Activated CD8-positive, alpha-beta memory T cell treated with anti-CD3 and anti-CD28 coated beads, Interleukin-2, amount 10 ng/mL, durations not matched to agents 7 days and 5 days (primary cell): ENCODE results near the gene DNAH17. TPM values are rescaled to one million over a fixed set of nuclear protein-coding genes. Genes with fewer than 3 reads are reported as not detected.

Source experiments
- ATAC-seq: fragments of 150-1000 bp; cut with Tn5 transposase; one replicate; pipeline ENCODE4 v1.10.0; 2021; ENCODE audit warnings: moderate library complexity
- CTCF ChIA-PET: fragments of 350-600 bp; sonication (Branson Sonifier 250); formaldehyde crosslinking; loops from one replicate; lab custom pipeline; 2021; ENCODE audit warnings: antibody characterized with exemption; lab: Charles Lee
- DNase-seq: peaks from one replicate; pipeline ENCODE4 v3.0.0-alpha.2; 2020
- H3K27ac Mint-ChIP-seq: one replicate; pipeline ENCODE4 v1.8.0; 2021; ENCODE audit warnings: mild to moderate bottlenecking, mixed read lengths
- H3K27me3 Mint-ChIP-seq: one replicate; pipeline ENCODE4 v1.8.0; 2021; ENCODE audit warnings: mixed read lengths
- H3K36me3 Mint-ChIP-seq: one replicate; pipeline ENCODE4 v1.8.0; 2021; ENCODE audit warnings: mild to moderate bottlenecking, mixed read lengths
- H3K4me1 Mint-ChIP-seq: one replicate; pipeline ENCODE4 v1.8.0; 2021; ENCODE audit warnings: mixed read lengths
- H3K4me3 Mint-ChIP-seq: one replicate; pipeline ENCODE4 v1.8.0; 2021; ENCODE audit warnings: mild to moderate bottlenecking, moderate library complexity, mixed read lengths
- H3K9me3 Mint-ChIP-seq: one replicate; pipeline ENCODE4 v1.8.0; 2022; ENCODE audit warnings: low read depth, mixed read lengths
- total RNA-seq, 2 experiments: library from RNA; stranded (reverse); gene quantifications; one replicate each; pipeline ENCODE4 v1.2.3, GENCODE V29; 2021

Gene DNAH17
- total RNA-seq, 2 experiments from 2014 or later: 0.26 TPM; not detected in 1

- Mint-ChIP-seq H3K4me3 (no peak overlapping the region), H3K4me1 (no peaks in the 10 kb centered on the region), H3K27ac (no peak overlapping the region), H3K9me3 (no peaks in the 10 kb centered on the region), H3K36me3 (no peaks in the 10 kb centered on the region), H3K27me3 (no peaks in the 10 kb centered on the region)
- no peak for ATAC-seq
- no peak for DNase-seq
- CTCF ChIA-PET: no interaction called here
These were observed 83.1 kb downstream of the DNAH17 start for GRCh38 chr17:78493853-78494695.

- CTCF ChIA-PET: no interaction called here
- ATAC-seq: no peak
These were observed 83.7 kb downstream of the DNAH17 start for GRCh38 chr17:78493450-78493849.

GRCh38 chr17:78492116-78492799 lies 84.9 kb downstream of the DNAH17 start:
- H3K27me3 Mint-ChIP-seq: no peaks in the 10 kb centered on the region
- no peaks in the 10 kb centered on the region for H3K36me3 Mint-ChIP-seq
- H3K9me3 Mint-ChIP-seq: no peaks in the 10 kb centered on the region
- CTCF ChIA-PET: interaction anchor here (1.4 kb wide), 1 partner anchor 374 kb away, joined by 3 read pairs; no protein-coding TSS in a partner anchor
- no peak overlapping the region for H3K27ac Mint-ChIP-seq
- no peaks in the 10 kb centered on the region for H3K4me1 Mint-ChIP-seq
- no peak overlapping the region for H3K4me3 Mint-ChIP-seq
- ATAC-seq: no peak
- DNase-seq: no peak

More at GRCh38 chr17:78493450-78493849, 83.7 kb downstream of the DNAH17 start:
- no peaks in the 10 kb centered on the region for H3K36me3 Mint-ChIP-seq
- DNase-seq: no peak
- H3K4me1 Mint-ChIP-seq: no peaks in the 10 kb centered on the region
- H3K4me3 Mint-ChIP-seq: no peak overlapping the region
- H3K27me3 Mint-ChIP-seq: no peaks in the 10 kb centered on the region
- H3K9me3 Mint-ChIP-seq: no peaks in the 10 kb centered on the region
- H3K27ac Mint-ChIP-seq: no peak overlapping the region

GRCh38 chr17:78491236-78492115 lies 85.7 kb downstream of the DNAH17 start:
- H3K27me3 Mint-ChIP-seq: no peaks in the 10 kb centered on the region
- ATAC-seq: no peak
- H3K4me1 Mint-ChIP-seq: no peaks in the 10 kb centered on the region
- no peaks in the 10 kb centered on the region for H3K36me3 Mint-ChIP-seq
- no peak overlapping the region for H3K4me3 Mint-ChIP-seq
- H3K27ac Mint-ChIP-seq: no peak overlapping the region
- CTCF ChIA-PET: interaction anchor here (1.4 kb wide), 1 partner anchor 374 kb away, joined by 3 read pairs; no protein-coding TSS in a partner anchor
- H3K9me3 Mint-ChIP-seq: no peaks in the 10 kb centered on the region
- DNase-seq: no peak

GRCh38 chr17:78490673-78491072 lies 86.5 kb downstream of the DNAH17 start:
- no peak overlapping the region for H3K27ac Mint-ChIP-seq
- H3K36me3 Mint-ChIP-seq: no peaks in the 10 kb centered on the region
- no peaks in the 10 kb centered on the region for H3K4me1 Mint-ChIP-seq
- H3K4me3 Mint-ChIP-seq: no peak overlapping the region
- CTCF ChIA-PET: no interaction called here
- H3K27me3 Mint-ChIP-seq: no peaks in the 10 kb centered on the region
- no peak for DNase-seq
- no peaks in the 10 kb centered on the region for H3K9me3 Mint-ChIP-seq
- ATAC-seq: no peak

GRCh38 chr17:78490156-78490555 lies 87.0 kb downstream of the DNAH17 start:
- Mint-ChIP-seq H3K36me3 (no peaks in the 10 kb centered on the region), H3K9me3 (no peaks in the 10 kb centered on the region), H3K4me1 (no peaks in the 10 kb centered on the region), H3K27ac (no peak overlapping the region), H3K4me3 (no peak overlapping the region), H3K27me3 (no peaks in the 10 kb centered on the region)
- DNase-seq: no peak
- CTCF ChIA-PET: no interaction called here
- no peak for ATAC-seq

- H3K9me3 Mint-ChIP-seq: no peaks in the 10 kb centered on the region
- no peaks in the 10 kb centered on the region for H3K36me3 Mint-ChIP-seq
- peaks cover 5% of the 10 kb centered on the region for H3K4me1 Mint-ChIP-seq
- H3K27me3 Mint-ChIP-seq: no peaks in the 10 kb centered on the region
- CTCF ChIA-PET: interaction anchor here (0.6 to 0.8 kb wide), 2 partner anchors 67 to 111 kb away, joined by 3 read pairs; no protein-coding TSS in a partner anchor
- no peak for DNase-seq
- H3K4me3 Mint-ChIP-seq: no peak overlapping the region
- no peak overlapping the region for H3K27ac Mint-ChIP-seq
- no peak for ATAC-seq
These were observed 88.1 kb downstream of the DNAH17 start for GRCh38 chr17:78488867-78489634.

GRCh38 chr17:78488156-78488555 lies 89.0 kb downstream of the DNAH17 start:
- peaks cover under 1% of the 10 kb centered on the region for H3K27me3 Mint-ChIP-seq
- H3K27ac Mint-ChIP-seq: no peak overlapping the region
- no peaks in the 10 kb centered on the region for H3K36me3 Mint-ChIP-seq
- H3K4me3 Mint-ChIP-seq: no peak overlapping the region
- ATAC-seq: no peak
- no peaks in the 10 kb centered on the region for H3K9me3 Mint-ChIP-seq
- DNase-seq: no peak
- H3K4me1 Mint-ChIP-seq: peaks cover 6% of the 10 kb centered on the region
- CTCF ChIA-PET: interaction anchor here (0.8 kb wide), 1 partner anchor 66 kb away, joined by 3 read pairs; no protein-coding TSS in a partner anchor

- Mint-ChIP-seq H3K27me3 (peaks cover 8% of the 10 kb centered on the region), H3K4me1 (peaks cover 6% of the 10 kb centered on the region), H3K36me3 (no peaks in the 10 kb centered on the region), H3K27ac (no peak overlapping the region), H3K9me3 (no peaks in the 10 kb centered on the region), H3K4me3 (no peak overlapping the region)
- CTCF ChIA-PET: no interaction called here
- ATAC-seq (no peak), DNase-seq (no peak)
These were observed 90.1 kb downstream of the DNAH17 start for GRCh38 chr17:78486946-78487680.

- DNase-seq (no peak), ATAC-seq (no peak)
- Mint-ChIP-seq H3K9me3 (no peaks in the 10 kb centered on the region), H3K4me1 (peaks cover 6% of the 10 kb centered on the region), H3K27ac (no peak overlapping the region), H3K27me3 (peaks cover 8% of the 10 kb centered on the region), H3K36me3 (no peaks in the 10 kb centered on the region), H3K4me3 (no peak overlapping the region)
- CTCF ChIA-PET: interaction anchor here (0.5 kb wide), 1 partner anchor 65 kb away, joined by 3 read pairs; no protein-coding TSS in a partner anchor
These were observed 90.9 kb downstream of the DNAH17 start for GRCh38 chr17:78486228-78486802.

- Mint-ChIP-seq H3K4me1 (peaks cover 6% of the 10 kb centered on the region), H3K9me3 (no peaks in the 10 kb centered on the region), H3K27ac (no peak overlapping the region), H3K27me3 (peaks cover 8% of the 10 kb centered on the region), H3K36me3 (no peaks in the 10 kb centered on the region), H3K4me3 (peak overlapping the region; percentile 30)
- no peak for ATAC-seq
- no peak for DNase-seq
- CTCF ChIA-PET: interaction anchor here (0.5 to 1.1 kb wide), 2 partner anchors 41 to 66 kb away, joined by 3 read pairs; no protein-coding TSS in a partner anchor
These were observed 91.7 kb downstream of the DNAH17 start for GRCh38 chr17:78485290-78486168.
